ENCODE results near the gene NXN.
"Not testable (repeated sequence)": the region's sequence is repeated elsewhere in the genome, so short reads cannot be mapped to it uniquely, and the experiment has no call there.

Gene NXN

GRCh38 chr17:897970-898619 is 81.5 kb downstream of the NXN start:
- in situ Hi-C loops (cut with MboI; ENCODE audit: low sequenced_read_pairs) = no loop called here

GRCh38 chr17:896953-897661 is 82.5 kb downstream of the NXN start:
- in situ Hi-C loops (cut with MboI; ENCODE audit: low sequenced_read_pairs) = no loop called here

- in situ Hi-C loops (cut with MboI; ENCODE audit: low sequenced_read_pairs) = no loop called here
Observed at GRCh38 chr17:896454-896853, 83.1 kb downstream of the NXN start.

- in situ Hi-C loops (cut with MboI; ENCODE audit: low sequenced_read_pairs) = no loop called here
Observed at GRCh38 chr17:892958-893357, 86.6 kb downstream of the NXN start.

DNA sequence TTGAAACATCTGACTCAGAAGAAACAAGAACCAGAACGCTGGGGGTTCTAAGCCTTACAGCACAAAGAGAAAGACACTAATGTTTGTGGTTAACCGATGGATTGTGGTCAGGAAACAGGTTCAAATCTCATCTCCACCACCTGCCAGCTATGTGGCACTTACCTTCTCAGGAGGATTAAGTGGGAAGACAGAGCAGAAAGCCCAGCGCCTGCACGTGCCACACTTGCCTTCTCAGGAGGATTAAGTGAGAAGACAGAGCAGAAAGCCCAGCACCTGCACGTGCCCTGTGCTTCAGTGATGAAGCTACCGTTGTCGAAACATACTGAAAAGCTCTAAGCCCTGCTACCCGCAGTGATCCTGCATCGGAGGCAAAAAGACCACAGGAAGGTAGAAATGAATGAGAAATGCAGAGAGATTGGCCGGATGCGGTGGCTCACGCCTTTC is 90.6 kb downstream of the NXN start:
- in situ Hi-C loops (cut with MboI; ENCODE audit: low sequenced_read_pairs) = no loop called here

DNA sequence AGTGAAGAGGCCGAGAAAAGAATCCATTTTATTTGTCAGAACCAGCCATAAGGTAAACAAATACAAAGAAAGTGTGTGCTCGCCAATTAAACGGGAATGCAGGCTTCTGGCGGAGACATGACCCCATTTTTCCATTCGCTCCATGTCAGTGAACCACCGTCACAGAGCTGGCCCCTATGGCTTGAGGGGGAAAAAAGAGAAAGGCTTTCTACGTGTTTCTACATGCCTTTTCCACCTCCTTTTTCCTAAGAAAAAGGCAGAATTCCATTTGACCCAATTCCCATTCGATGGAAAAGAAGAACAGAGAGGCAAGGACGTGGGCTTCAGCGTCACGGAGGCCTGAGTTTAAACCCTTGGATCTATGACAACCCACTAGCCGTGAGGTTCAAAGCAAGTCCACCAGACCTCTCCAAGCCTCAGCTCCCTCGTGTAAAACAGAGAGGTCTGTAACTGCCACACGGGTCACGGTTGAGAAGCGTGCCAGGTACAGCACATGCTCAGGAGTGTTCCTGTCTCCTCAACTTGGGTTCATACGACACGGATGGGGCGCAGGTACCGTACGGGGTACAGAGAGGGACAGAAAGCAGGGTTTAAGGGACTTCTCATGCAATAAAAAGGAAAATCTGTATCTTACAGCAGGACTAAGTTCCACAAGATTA is 91.9 kb downstream of the NXN start:
- in situ Hi-C loops (cut with MboI; ENCODE audit: low sequenced_read_pairs) = no loop called here

GRCh38 chr17:885971-886571 is 93.5 kb downstream of the NXN start:
- in situ Hi-C loops (cut with MboI; ENCODE audit: low sequenced_read_pairs) = no loop called here

- in situ Hi-C loops (cut with MboI; ENCODE audit: low sequenced_read_pairs) = no loop called here
Observed at GRCh38 chr17:883586-883962, 96.0 kb downstream of the NXN start.

GRCh38 chr17:882827-883585 is 96.6 kb downstream of the NXN start:
- in situ Hi-C loops (cut with MboI; ENCODE audit: low sequenced_read_pairs) = no loop called here

GRCh38 chr17:881778-882177 is 97.8 kb downstream of the NXN start:
- in situ Hi-C loops (cut with MboI; ENCODE audit: low sequenced_read_pairs) = no loop called here

DNA sequence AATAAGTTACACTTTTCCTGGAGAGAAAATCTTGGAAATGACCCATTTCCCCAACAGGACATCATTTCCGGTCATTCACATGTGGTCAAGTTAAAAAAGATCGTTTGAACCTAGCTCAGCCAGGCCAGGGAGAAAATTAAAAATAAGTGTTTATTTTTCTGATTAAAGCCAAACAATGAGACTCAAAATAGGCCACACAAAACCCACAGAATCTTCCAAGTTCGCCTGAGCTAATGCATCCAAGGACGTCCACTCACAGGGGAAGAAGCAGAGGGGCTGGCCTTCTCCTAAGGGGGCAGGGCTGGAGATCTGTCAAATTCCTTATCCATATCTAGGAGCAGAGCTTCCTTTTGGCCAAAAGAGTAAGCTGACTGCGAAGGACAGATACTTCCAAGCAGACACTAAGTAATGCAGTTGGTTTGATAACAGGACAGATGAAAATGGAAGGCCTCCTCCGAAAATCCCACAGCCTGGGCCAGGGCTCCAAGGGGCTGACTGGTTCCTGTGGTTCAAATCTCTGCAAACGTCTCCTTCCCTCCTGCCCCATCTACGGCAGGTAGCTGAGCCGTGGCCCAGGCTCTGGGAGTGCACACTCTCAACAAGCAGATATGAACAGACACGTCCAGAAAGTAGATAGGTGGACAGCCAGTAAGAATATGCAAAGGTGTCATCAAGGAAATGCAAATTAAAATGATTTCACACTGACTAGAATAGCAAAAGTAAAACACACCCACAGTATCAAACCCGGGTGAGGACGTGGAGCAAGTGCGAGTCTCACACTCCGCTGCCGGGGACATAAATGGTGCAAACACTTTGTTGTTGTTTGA is 98.9 kb downstream of the NXN start:
- in situ Hi-C loops (cut with MboI; ENCODE audit: low sequenced_read_pairs) = no loop called here

- in situ Hi-C loops (cut with MboI; ENCODE audit: low sequenced_read_pairs) = no loop called here
Observed at GRCh38 chr17:879546-880442, 99.8 kb downstream of the NXN start.

- in situ Hi-C loops (cut with MboI; ENCODE audit: low sequenced_read_pairs) = no loop called here
Observed at GRCh38 chr17:877630-878029, 101.9 kb downstream of the NXN start.

DNA sequence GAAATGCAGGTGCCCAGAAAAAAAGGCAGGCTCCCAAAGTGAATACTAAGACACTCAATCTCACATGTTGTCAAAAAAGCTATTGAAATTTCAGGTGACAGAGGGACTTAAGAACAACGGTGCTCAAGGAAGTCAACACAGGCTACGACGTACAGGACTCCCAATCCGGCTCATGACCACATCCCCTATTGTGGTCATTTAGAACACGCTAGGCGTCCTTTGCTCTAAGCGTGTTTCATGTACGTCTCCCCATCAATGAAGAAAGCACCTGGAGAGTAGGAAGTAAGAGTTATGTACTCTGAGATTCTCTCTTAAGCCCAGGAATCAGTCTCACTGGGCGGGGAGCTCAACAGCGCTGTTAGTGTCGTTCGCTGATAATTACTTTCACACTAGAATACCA is 103.3 kb downstream of the NXN start:
- in situ Hi-C loops (cut with MboI; ENCODE audit: low sequenced_read_pairs) = no loop called here

- in situ Hi-C loops (cut with MboI; ENCODE audit: low sequenced_read_pairs) = not testable (repeated sequence)
Observed at GRCh38 chr17:874590-874989, 105.0 kb downstream of the NXN start.

- in situ Hi-C loops (cut with MboI; ENCODE audit: low sequenced_read_pairs) = no loop called here
Observed at GRCh38 chr17:872855-873254, 106.7 kb downstream of the NXN start.

GRCh38 chr17:871751-872519 is 107.6 kb downstream of the NXN start:
- in situ Hi-C loops (cut with MboI; ENCODE audit: low sequenced_read_pairs) = no loop called here
